ENCODE results near the gene CNTNAP2.
"Not testable (repeated sequence)": the region's sequence is repeated elsewhere in the genome, so short reads cannot be mapped to it uniquely, and the experiment has no call there.

Gene CNTNAP2

GRCh38 chr7:148261996-148262688 is 2145.5 kb downstream of the CNTNAP2 start:
- DNase-seq, result no peak

GRCh38 chr7:148262721-148263229 is 2146.2 kb downstream of the CNTNAP2 start:
- peak; percentile 65 to 71 for DNase-seq

GRCh38 chr7:148264933-148265557 is 2148.4 kb downstream of the CNTNAP2 start:
- peak; percentile 69 to 71 for DNase-seq

- DNase-seq, result no peak
Observed at GRCh38 chr7:148265896-148266295, 2149.3 kb downstream of the CNTNAP2 start.

GRCh38 chr7:148266795-148267194 is 2150.2 kb downstream of the CNTNAP2 start:
- DNase-seq, result no peak

GRCh38 chr7:148270576-148270975 is 2154.0 kb downstream of the CNTNAP2 start:
- DNase-seq, result no peak

- no peak for DNase-seq
Observed at GRCh38 chr7:148274118-148274517, 2157.5 kb downstream of the CNTNAP2 start.

GRCh38 chr7:148275359-148275890 is 2158.8 kb downstream of the CNTNAP2 start:
- DNase-seq, result no peak

GRCh38 chr7:148276314-148277041 is 2159.9 kb downstream of the CNTNAP2 start:
- no peak for DNase-seq

- no peak for DNase-seq
Observed at GRCh38 chr7:148277042-148277660, 2160.6 kb downstream of the CNTNAP2 start.

GRCh38 chr7:148286150-148286549 is 2169.5 kb downstream of the CNTNAP2 start:
- DNase-seq, result peak; percentile 35 to 59

- no peak for DNase-seq
Observed at GRCh38 chr7:148287538-148287937, 2170.9 kb downstream of the CNTNAP2 start.

- no peak for DNase-seq
Observed at GRCh38 chr7:148288592-148289151, 2172.1 kb downstream of the CNTNAP2 start.

GRCh38 chr7:148289630-148290029 is 2173.0 kb downstream of the CNTNAP2 start:
- DNase-seq, result no peak

- no peak for DNase-seq
Observed at GRCh38 chr7:148290538-148290937, 2173.9 kb downstream of the CNTNAP2 start.

- DNase-seq, result no peak
Observed at GRCh38 chr7:148291799-148292198, 2175.2 kb downstream of the CNTNAP2 start.

GRCh38 chr7:148296994-148297644 is 2180.5 kb downstream of the CNTNAP2 start:
- DNase-seq, result no peak

GRCh38 chr7:148298768-148299167 is 2182.2 kb downstream of the CNTNAP2 start:
- DNase-seq, result not testable (repeated sequence)

GRCh38 chr7:148299350-148300276 is 2183.0 kb downstream of the CNTNAP2 start:
- DNase-seq, result no peak

GRCh38 chr7:148302436-148302835 is 2185.8 kb downstream of the CNTNAP2 start:
- DNase-seq, result not testable (repeated sequence)

Data from Kasumi-1 (cell line).